Epithelial cell of alveolus of lung (primary cell): Measurements from ENCODE around the gene LRRC10. TPM values are rescaled to one million over a fixed set of nuclear protein-coding genes. Genes with fewer than 3 reads are reported as not detected.

Source experiments
- total RNA-seq: library from RNA; depleted of rRNA; stranded (reverse); fragments of >200 nt; gene quantifications from 2 replicates; pipeline ENCODE4 v1.2.1, GENCODE V29; 2015

Gene LRRC10, protein sequence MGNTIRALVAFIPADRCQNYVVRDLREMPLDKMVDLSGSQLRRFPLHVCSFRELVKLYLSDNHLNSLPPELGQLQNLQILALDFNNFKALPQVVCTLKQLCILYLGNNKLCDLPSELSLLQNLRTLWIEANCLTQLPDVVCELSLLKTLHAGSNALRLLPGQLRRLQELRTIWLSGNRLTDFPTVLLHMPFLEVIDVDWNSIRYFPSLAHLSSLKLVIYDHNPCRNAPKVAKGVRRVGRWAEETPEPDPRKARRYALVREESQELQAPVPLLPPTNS
- total RNA-seq: not detected in 2 replicates

DNA sequence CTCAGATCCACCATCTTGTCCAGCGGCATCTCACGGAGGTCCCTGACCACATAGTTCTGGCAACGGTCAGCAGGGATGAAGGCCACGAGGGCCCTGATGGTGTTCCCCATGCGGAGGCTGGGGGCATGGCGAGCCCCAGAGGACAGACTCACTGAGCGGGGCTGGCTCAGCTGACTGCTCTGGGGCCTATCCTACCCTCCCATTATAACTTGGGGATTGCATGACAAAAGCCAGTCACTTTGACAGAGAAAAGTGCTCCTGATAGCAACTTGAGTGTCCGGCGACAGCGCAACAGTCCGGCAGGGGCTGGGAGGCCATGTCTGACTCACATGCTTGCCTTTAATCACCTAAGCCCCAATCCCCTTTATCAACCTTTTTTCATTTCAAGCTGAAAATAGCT lies at the start of gene LRRC10:
Gene LRRC10 (minus strand): TSS at position 179 of the 400 bp plus-strand sequence. CDS start 69 bp downstream, at position 110.

DNA sequence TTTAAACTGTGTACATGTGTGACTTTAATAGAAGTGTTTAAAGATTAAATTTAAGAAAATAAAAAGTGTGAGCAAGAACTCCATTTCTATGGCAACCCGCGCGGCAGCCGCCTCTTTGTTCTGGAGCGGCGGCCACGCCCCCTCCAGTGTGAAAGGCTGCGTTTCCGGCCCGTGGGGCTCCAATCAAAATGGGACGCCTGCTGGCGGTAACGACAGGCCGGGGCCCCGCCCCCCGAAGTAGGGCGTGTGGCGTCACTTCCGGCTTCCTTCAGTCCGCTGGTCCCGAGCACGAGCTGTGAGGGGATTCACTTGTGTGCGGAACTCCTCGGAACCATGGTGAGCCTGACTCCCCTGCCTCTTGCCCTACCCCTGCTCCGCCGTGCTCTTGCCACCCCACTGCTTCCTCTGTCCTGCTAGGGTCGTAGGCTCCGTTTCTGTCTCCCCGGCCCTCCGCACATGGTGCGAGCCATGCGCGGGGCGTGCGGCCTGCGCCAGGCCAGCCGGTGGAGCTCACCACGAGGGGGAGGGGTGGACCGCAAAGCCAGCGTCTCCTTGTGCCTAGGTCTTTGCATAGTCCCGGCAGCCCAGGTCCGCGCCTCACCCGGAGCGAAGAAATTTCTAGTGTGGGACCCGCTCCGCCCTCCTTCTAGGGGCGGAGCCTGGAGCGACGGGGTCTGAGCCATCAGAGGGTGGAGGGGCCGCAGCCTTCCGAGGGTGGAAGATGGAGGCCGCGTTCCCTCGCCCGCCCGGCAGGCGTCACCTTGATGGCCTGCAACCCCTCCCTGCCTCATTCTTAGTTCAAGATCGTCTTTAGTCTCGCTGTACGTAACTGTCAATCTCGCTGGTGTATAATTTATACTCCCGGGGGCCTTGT lies 25.3 kb downstream of the LRRC10 start, which contains the start of gene CCT2:
Gene CCT2 (plus strand): TSS at position 271 of the 874 bp plus-strand sequence. CDS start 63 bp downstream, at position 334.

Other genes starting within 250 kb of the LRRC10 start
- gene FRS2, start 140.5 kb downstream of the LRRC10 start, total RNA-seq: 22.9 and 48.5 TPM in 2 replicates
- 115 and 257 TPM in 2 replicates for gene CCT2, start 25.4 kb downstream of the LRRC10 start, total RNA-seq
- 1.0 TPM in 1 of 2 replicates, not detected in the other for gene BEST3, start 88.4 kb upstream of the LRRC10 start, total RNA-seq
- gene RAB3IP, start 128.0 kb upstream of the LRRC10 start, total RNA-seq: 1.1 and 3.0 TPM in 2 replicates
- gene MYRFL, start 214.3 kb upstream of the LRRC10 start, total RNA-seq: under 0.01 TPM in 1 of 2 replicates, not detected in the other